GM12891 (cell line): ENCODE data around the gene MACIR.

Source experiments
- POLR2A ChIP-seq: IDR thresholded peaks from 2 replicates; pipeline ENCODE4 v1.6.1; 2011; ENCODE audit warnings: low read depth, low read length, control low read depth
- POLR2AphosphoS5 ChIP-seq: IDR thresholded peaks from 2 replicates; pipeline ENCODE4 v1.6.1; 2011; ENCODE audit warnings: low read depth, low read length, control low read depth

GRCh38 chr5:103327893-103328292 lies 69.3 kb downstream of the MACIR start:
- TF ChIP-seq POLR2AphosphoS5 (no peak), POLR2A (no peak)
